Measurements from ENCODE around the gene FXYD3.

The FXYD3 gene

GRCh38 chr19:35155981-35156672, 40.5 kb downstream of the FXYD3 start:
- H4K20me1 ChIP-seq (ENCODE audit: insufficient read depth, low read length): no peaks in the 10 kb centered on the region
- peak overlapping the region; percentile 86 for H3K9ac ChIP-seq (ENCODE audit: low read length)
- H3K27ac ChIP-seq (ENCODE audit: low read length): no peak overlapping the region
- H3K79me2 ChIP-seq (ENCODE audit: low read length): peaks cover 9% of the 10 kb centered on the region
- H2AFZ ChIP-seq (ENCODE audit: low read depth, low read length): no peak overlapping the region
- H3K9me3 ChIP-seq (ENCODE audit: insufficient read depth, low read length): no peaks in the 10 kb centered on the region
- TF ChIP-seq CTCF (IDR thresholded peaks at IDR 0.05; ENCODE audit: low read depth, low read length) (no peak), EZH2phosphoT487 (IDR thresholded peaks at IDR 0.05; ENCODE audit: low read depth) (no peak)
- peaks cover 13% of the 10 kb centered on the region for H3K4me1 ChIP-seq (ENCODE audit: low read length)
- H3K4me2 ChIP-seq (ENCODE audit: low read length): peak overlapping the region; percentile 94
- H3K4me3 ChIP-seq (ENCODE audit: low read length): peak overlapping the region; percentile 81
- H3K36me3 ChIP-seq (replicated peaks; ENCODE audit: low read depth, low read length): peaks cover 31% of the 10 kb centered on the region
- H3K27me3 ChIP-seq (ENCODE audit: low read depth, low read length): peaks cover 12% of the 10 kb centered on the region

GRCh38 chr19:35156673-35157014, 41.0 kb downstream of the FXYD3 start:
- no peak overlapping the region for H2AFZ ChIP-seq (ENCODE audit: low read depth, low read length)
- TF ChIP-seq CTCF (IDR thresholded peaks at IDR 0.05; ENCODE audit: low read depth, low read length): no peak
- no peak for TF ChIP-seq EZH2phosphoT487 (IDR thresholded peaks at IDR 0.05; ENCODE audit: low read depth)
- no peak overlapping the region for H3K4me2 ChIP-seq (ENCODE audit: low read length)
- H3K36me3 ChIP-seq (replicated peaks; ENCODE audit: low read depth, low read length): peaks cover 36% of the 10 kb centered on the region
- H3K27ac ChIP-seq (ENCODE audit: low read length): no peak overlapping the region
- H3K4me3 ChIP-seq (ENCODE audit: low read length): no peak overlapping the region
- peaks cover 9% of the 10 kb centered on the region for H3K79me2 ChIP-seq (ENCODE audit: low read length)
- no peak overlapping the region for H3K9ac ChIP-seq (ENCODE audit: low read length)
- H3K27me3 ChIP-seq (ENCODE audit: low read depth, low read length): peaks cover 12% of the 10 kb centered on the region
- H3K4me1 ChIP-seq (ENCODE audit: low read length): peaks cover 13% of the 10 kb centered on the region
- no peaks in the 10 kb centered on the region for H3K9me3 ChIP-seq (ENCODE audit: insufficient read depth, low read length)
- H4K20me1 ChIP-seq (ENCODE audit: insufficient read depth, low read length): no peaks in the 10 kb centered on the region

- Histone ChIP-seq H3K27me3 (ENCODE audit: low read depth, low read length) (peaks cover 8% of the 10 kb centered on the region), H2AFZ (ENCODE audit: low read depth, low read length) (no peak overlapping the region), H3K4me1 (ENCODE audit: low read length) (peaks cover 13% of the 10 kb centered on the region), H4K20me1 (ENCODE audit: insufficient read depth, low read length) (no peaks in the 10 kb centered on the region), H3K9me3 (ENCODE audit: insufficient read depth, low read length) (no peaks in the 10 kb centered on the region), H3K9ac (ENCODE audit: low read length) (no peak overlapping the region), H3K79me2 (ENCODE audit: low read length) (peaks cover 9% of the 10 kb centered on the region), H3K4me3 (ENCODE audit: low read length) (no peak overlapping the region), H3K4me2 (ENCODE audit: low read length) (no peak overlapping the region), H3K27ac (ENCODE audit: low read length) (no peak overlapping the region), H3K36me3 (replicated peaks; ENCODE audit: low read depth, low read length) (peaks cover 44% of the 10 kb centered on the region)
- TF ChIP-seq CTCF (IDR thresholded peaks at IDR 0.05; ENCODE audit: low read depth, low read length) (no peak), EZH2phosphoT487 (IDR thresholded peaks at IDR 0.05; ENCODE audit: low read depth) (no peak)
Observed at GRCh38 chr19:35157431-35157830, 41.8 kb downstream of the FXYD3 start.

- Histone ChIP-seq H3K27me3 (ENCODE audit: low read depth, low read length) (no peaks in the 10 kb centered on the region), H2AFZ (ENCODE audit: low read depth, low read length) (no peak overlapping the region), H3K4me1 (ENCODE audit: low read length) (peaks cover 9% of the 10 kb centered on the region), H3K9ac (ENCODE audit: low read length) (no peak overlapping the region), H3K79me2 (ENCODE audit: low read length) (peaks cover 9% of the 10 kb centered on the region), H3K36me3 (replicated peaks; ENCODE audit: low read depth, low read length) (peaks cover 64% of the 10 kb centered on the region), H3K9me3 (ENCODE audit: insufficient read depth, low read length) (peaks cover 9% of the 10 kb centered on the region), H3K4me2 (ENCODE audit: low read length) (no peak overlapping the region), H3K27ac (ENCODE audit: low read length) (no peak overlapping the region), H4K20me1 (ENCODE audit: insufficient read depth, low read length) (no peaks in the 10 kb centered on the region), H3K4me3 (ENCODE audit: low read length) (no peak overlapping the region)
- TF ChIP-seq EZH2phosphoT487 (IDR thresholded peaks at IDR 0.05; ENCODE audit: low read depth): no peak
- no peak for TF ChIP-seq CTCF (IDR thresholded peaks at IDR 0.05; ENCODE audit: low read depth, low read length)
Observed at GRCh38 chr19:35159606-35160005, 44.0 kb downstream of the FXYD3 start.

All from OCI-LY3 (cell line).